NCI-H524 (cell line): ENCODE results near the gene THSD7A.

Source experiments
- DNase-seq, 2 experiments: peaks; one replicate each; lab custom pipeline; 2025; lab: John Stamatoyannopoulos, UW

THSD7A gene

DNA sequence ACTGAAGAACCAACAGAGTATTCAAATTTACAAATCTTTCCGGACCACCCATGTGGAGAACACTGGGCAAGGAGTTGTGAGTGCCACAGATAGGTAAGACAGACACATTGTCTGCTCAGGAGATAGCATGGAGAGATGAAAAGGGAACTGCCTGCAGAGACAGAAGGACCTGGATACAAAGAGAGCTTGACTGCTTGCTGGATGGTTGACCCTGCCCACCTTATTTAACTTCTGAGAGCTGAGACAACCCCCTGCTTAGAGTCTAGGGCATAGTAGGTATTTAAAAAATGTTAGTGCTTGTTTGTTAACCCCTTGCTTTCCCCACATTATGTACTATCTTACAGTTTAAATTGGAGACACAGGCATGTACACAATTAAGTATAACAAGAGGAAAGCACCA lies 314.1 kb downstream of the THSD7A start:
- DNase-seq = no peak

- no peak for DNase-seq
Observed at GRCh38 chr7:11516328-11516727, 315.7 kb downstream of the THSD7A start.

DNA sequence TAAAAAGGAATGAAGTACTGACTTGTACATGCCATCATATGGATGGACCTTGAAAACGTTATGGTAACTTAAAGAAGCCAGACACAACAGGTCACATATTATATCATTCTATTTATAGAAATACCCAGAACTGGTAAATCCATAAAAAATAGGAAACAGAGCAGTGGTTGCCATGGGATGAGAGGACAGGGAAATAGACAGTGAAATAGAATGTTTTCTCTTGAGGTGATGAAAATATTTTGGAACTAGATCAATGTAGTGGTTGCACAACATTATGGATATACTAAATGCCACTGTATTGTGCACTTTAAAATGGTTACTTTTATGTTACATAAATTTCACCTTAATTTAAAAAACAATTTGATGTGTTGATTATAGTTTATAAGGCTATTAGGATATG lies 318.5 kb downstream of the THSD7A start:
- DNase-seq = no peak

GRCh38 chr7:11507929-11508328 lies 324.1 kb downstream of the THSD7A start:
- DNase-seq = no peak

GRCh38 chr7:11506417-11506816 lies 325.6 kb downstream of the THSD7A start:
- DNase-seq = no peak

DNA sequence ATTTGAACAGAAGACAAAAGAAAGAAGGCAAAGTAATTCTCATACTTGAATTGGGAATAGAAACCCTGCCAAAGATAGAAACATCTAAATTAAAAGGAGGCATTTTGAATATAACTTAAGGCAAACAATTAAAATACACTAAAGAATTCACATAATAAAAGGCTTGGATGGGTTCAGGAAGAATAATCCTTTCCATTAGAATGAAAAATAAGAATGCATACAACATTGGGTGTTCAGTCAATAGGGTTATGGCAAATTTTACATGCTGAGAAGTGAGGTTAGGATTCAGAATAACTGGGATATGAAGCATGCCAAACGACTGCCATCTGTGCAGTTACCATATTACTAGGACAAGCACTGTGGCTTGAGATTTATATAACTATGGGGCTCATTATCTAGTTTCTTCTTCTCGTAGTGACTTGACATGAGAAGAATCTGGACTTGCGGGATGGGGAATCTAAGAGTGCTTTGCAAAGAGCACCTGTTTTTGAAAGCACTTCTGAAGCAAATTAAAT lies 326.5 kb downstream of the THSD7A start:
- no peak for DNase-seq

- no peak for DNase-seq
Observed at GRCh38 chr7:11492307-11492706, 339.7 kb downstream of the THSD7A start.

DNA sequence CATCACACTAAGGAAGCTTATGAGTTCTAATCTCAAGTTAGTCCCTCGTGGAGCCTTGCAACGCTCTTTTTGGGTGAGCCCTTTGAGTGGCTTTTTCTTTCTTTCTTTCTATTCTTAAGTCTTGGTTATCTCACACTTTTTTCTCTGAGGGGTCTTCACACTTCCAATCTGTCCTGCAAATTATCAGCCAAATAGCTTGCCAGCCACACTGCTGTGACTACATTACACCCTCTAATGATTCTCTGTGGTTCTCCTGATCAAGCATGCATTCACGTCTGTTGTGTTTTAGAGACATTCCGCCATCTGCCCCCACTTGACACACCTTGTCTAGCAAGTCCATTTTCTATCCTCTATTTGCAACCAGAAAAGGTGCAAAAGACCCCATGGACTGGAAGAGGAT lies 340.2 kb downstream of the THSD7A start:
- DNase-seq = no peak

DNA sequence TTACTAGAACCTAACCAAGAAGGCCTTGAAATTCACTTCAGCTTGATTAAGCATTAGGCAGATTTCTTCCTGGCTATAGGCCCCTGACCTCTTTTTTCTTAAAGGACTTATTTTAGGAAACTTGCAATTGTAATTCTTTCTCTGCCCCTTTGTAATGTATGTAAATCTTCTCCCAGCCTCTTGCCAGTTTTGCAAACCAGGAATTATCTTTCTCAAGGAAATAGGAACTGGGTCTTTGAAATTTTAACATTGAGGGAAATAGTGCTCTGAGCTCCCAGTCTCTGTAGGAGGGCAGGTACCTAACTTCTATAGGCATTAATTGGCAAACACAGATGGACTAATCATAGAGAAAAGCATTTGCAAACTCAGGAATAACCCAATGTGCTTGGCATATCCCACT lies 342.7 kb downstream of the THSD7A start:
- no peak for DNase-seq

GRCh38 chr7:11486271-11486670 lies 345.7 kb downstream of the THSD7A start:
- DNase-seq = peak in 1 of 2 experiments; percentile 38

GRCh38 chr7:11485636-11486035 lies 346.4 kb downstream of the THSD7A start:
- no peak for DNase-seq

- no peak for DNase-seq
Observed at GRCh38 chr7:11480143-11480542, 351.9 kb downstream of the THSD7A start.

GRCh38 chr7:11478882-11479281 lies 353.1 kb downstream of the THSD7A start:
- DNase-seq = no peak

GRCh38 chr7:11478426-11478825 lies 353.6 kb downstream of the THSD7A start:
- no peak for DNase-seq

DNA sequence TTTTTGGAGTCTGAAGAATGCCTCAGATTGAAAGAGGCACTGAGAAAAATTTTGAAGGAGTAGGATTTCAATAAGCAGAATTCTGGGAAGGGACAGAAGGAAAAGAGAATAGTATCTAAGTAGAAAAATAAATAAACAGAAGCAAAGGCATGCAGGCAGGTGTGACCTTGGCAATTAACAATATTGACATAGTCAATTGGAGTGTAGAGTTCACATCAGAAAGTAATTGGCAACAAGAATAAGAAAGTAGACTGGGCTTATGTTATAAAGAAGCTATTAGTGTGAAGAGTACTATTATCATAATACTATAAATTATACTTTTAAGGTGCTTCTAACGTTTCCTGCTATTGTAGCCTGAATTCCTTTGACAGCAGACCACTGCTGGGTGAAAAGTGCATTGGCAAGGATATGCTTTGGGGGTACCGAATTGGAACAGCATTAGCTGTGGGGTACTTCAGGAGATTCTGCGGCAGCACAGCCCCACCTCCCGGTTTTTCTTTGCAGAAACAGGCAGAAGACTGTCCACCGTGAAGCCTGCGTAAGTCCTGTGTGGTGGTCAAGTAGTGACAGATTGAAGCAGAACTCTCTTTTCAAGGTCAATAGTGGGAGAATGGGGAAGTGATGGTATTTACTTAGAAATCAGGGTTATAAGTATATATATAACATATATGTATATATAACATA lies 357.0 kb downstream of the THSD7A start:
- no peak for DNase-seq

- DNase-seq = no peak
Observed at GRCh38 chr7:11473807-11474424, 358.1 kb downstream of the THSD7A start.

DNA sequence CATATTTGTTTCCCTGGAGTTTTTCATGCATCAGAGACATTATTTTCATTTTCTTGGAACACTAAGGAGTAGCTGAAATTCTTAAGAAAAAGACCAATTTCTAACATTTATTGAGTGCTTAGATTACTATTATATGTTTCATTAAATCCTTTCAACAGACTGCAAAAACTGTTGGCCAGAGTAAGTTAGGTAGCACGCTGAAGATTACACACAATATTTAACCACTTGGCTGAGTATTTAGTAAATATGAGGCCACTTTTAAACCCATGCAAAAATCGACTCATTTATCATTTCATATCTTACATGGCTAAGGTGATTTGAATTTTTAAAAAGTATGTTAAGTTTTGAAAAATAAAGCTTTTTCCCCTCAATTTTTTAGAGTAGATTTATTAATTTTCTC lies 358.8 kb downstream of the THSD7A start:
- DNase-seq = no peak

- DNase-seq = no peak
Observed at GRCh38 chr7:11472646-11473045, 359.4 kb downstream of the THSD7A start.

DNA sequence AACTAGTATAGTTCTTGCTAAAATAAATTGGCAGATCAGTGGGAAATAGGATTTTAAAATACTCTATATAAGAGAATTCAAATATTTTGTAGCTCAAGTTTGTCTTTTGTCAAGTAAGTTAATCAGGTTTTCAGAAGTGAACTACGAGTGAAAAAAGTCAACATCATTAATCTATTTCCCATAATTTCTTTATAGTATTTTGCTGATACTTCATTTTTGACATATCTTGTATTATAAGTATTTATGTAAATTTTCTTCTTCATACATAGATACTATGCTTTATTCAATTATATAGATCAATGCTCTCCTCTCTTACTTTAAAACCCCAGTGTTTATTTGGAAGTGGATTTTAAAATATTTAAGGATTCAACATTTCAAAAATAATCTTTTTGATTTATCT lies 360.7 kb downstream of the THSD7A start:
- no peak for DNase-seq

DNA sequence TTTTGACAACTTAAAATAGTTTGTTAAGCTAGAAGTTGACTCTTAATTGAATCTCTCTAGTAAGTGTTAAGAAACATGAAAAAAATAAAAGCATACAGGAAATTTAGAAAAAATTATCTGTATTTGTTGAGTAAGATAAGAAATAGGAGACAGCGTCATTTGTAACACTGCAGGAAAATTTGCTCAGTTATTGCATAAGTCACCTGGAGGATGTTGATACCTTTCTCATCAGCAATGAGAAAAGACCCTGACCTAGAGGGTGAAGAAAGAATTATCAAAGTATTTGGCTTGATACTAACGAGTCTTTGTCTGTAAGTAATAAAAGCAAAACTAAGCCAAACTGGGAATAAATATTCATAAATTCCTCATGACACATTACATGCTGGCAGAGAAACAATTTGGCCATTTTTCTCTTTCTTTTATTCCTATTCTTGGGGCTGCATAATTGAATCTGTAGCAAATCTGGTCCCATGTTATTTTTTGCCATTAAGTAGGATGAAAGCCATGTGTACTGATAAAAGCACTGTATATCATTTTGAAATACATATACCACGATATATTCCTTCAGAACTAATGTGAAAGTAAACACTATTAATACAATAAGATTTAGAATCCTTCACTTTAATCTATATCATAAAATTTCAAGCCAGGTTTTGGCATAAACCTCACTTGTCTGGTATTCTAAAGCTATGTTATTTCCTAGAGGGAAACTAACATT lies 362.8 kb downstream of the THSD7A start:
- no peak for DNase-seq

GRCh38 chr7:11466517-11467105 lies 365.4 kb downstream of the THSD7A start:
- no peak for DNase-seq

GRCh38 chr7:11464624-11465023 lies 367.4 kb downstream of the THSD7A start:
- no peak for DNase-seq

DNA sequence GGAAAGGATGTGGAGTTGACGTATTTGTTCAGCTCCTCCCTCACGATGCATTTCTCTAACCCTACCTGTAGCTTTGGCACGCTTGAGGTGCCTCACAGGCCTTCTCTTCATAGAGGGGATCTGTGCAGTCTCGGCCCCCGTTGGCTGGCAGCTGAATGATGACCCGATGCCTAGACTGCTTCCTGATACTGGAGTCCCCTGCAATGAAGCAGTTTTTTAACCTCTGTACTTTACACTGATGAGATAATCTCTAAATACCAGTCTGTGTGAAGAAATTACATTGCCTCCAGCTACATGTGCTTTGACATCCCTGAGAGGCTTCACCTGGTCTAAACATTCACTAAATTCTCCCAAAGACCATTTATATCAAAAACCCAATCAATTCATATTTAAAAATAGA lies 370.1 kb downstream of the THSD7A start:
- DNase-seq = no peak
